Measurements from ENCODE around the gene GRPEL1.
"Not testable (repeated sequence)": the region's sequence is repeated elsewhere in the genome, so short reads cannot be mapped to it uniquely, and the experiment has no call there.

Gene GRPEL1

DNA sequence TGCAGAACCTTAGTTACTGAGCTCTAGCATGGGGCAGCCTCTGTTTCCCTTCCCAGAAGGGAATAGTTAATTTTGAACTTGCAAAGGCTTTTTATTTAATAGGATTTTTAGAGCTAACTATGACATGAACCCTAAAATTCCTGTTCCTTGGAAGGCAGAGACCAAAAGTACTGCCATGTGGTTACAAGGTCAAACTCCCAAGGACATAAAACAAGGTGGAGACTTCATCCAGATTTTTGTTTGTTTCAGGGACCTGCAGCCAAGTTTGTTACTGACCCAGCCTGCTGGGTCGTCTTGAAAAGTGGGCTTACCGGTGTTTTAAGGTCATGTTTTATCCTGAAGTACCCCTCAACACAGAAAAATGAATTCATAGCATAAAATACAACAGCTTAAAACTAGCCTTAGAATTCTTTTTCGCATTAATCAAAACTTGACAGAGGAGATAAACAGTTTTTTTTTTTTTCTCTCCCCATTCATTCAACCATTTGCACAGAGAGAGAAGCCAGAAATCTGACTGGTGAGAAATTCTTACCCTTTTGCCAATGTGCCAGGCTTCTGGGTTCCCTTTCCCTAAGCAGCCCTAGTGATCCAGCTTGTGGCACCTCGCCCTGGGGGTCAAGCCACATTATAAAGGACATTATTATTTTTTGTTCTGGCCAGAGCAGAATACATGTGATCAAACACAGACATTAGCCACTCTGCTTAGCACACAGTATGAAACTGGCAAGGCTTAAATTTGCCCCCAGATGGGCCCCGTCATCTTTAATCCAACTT, 21.5 kb upstream of the GRPEL1 start:
- DNase-seq, result no peak

DNA sequence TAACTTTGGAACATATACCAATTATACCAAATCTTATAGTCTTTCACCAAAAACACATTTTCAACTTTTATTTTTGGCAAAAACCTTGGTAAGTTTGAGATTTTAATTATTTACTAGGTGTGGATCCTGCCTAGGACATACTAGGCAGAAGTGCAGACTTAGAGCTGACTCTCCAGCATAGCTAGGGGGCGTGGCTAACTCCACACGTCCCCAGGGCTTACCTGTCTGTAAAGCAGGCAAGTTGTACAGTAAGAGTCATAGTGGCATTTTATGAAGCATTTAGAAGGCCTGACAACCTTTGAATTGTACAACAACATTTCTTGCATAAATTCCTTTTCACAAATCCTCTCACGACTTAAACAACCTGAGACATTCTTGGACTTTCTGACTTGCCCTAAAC, 19.2 kb upstream of the GRPEL1 start:
- DNase-seq, result no peak

DNA sequence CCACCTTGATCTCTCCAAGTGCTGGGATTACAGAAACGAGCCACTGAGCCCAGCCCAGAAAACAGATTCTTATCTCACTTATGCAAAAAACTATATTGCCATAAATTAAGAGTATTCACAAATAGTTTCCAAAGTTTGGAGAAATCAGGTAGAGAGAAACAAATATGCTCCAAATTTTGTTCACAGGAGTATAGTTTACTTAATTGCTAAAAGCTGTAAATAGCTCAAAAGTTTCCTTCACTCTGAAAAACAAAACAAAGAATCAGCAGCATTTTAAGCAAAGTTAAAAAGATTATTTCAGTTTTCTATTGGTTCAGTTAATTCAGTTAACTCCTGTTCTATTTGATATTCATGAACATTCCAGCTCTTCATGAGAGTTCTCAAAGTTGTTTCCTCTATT, 18.5 kb upstream of the GRPEL1 start:
- DNase-seq, result no peak

DNA sequence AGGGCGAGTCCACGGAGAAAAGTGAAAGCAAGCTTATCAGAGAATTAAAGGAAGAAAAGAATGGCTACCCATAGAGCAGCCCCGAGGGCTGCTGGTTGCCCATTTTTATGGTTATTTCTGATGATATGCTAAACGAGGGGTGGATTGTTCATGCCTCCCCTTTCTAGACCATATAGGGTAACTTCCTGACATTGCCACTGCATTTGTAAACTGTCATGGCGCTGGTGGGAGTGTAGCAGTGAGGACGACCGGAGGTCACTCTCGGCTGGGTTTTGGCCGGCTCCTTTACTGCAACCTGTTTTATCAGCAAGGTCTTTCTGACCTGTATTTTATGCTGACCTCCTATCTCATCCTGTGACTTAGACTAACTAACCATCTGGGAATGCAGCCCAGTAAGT, 16.7 kb upstream of the GRPEL1 start:
- DNase-seq, result not testable (repeated sequence)

DNA sequence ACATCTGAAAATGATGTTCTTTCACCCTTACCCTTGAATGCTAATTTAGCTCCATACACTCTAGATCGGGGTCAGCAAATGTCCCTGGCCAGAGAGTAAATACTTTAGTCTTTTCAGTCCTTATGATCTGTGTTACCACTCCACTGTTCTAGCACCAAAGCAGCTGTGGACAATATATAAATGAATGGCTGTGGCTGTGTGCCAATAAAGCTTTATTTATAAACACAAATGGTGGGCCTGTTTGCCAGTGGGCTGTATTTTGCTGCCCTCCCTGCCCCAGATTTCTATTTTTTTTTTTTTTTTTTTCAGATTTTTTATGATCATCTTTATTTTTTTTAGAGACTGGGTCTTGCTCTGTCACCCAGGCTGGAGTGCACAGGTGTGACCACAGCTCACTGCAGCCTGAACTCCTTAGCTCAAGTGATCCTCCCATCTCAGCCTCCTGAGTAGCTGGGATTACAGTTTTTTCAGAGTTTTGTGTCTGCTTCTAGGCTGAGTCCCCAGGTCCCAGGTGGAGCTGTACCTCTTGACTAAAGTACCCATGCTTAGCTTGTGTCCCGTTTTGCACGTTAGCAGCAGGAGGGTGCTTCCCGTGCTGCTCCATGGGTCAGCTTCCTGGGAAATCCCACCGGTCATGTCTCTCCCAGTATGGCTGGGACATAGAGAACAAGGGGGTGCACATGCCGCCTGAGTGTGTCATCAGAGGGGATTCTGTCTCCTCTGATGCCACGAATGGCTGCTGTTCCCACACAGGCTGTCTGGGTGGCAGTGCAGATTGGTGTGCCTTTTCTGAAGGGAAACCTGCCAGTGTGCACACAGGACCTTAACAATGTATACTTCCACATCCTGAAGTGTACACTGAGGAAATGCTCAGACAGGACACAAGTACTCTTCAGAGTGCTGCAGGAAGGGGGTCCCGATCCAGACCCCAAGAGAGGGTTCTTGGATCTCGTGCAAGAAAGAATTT, 16.0 kb upstream of the GRPEL1 start:
- no peak for DNase-seq

DNA sequence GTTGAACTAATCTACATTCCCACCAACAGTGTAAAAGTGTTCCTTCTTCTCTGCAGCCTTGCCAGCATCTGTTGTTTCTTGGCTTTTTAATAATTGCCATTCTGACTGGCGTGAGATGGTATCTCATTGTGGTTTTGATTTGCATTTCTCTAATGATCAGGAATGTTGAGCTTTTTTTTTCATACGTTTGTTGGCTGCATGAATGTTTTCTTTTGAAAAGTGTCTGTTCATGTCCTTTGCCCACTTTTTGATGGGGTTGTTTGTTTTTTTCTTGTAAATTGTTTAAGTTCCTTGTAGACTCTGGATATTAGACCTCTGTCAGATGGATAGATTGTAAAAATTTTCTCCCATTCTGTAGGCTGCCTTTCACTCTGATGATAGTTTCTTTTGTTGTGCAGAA, 12.0 kb upstream of the GRPEL1 start:
- not testable (repeated sequence) for DNase-seq

DNA sequence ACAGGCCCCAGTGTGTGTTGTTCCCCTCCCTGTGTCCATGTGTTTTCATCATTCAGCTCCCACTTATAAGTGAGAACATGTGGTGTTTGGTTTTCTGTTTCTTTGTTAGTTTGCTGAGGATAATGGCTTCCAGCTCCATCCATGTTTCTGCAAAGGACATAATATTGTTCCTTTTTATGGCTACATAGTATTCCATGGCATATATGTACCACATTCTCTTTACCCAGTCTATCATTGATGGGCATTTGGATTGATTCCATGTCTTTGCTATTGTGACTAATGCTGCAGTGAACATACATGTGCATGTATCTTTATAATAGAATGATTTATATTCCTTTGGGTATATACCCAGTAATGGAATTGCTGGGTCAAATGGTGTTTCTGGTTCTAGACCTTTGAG, 11.6 kb upstream of the GRPEL1 start:
- not testable (repeated sequence) for DNase-seq

DNA sequence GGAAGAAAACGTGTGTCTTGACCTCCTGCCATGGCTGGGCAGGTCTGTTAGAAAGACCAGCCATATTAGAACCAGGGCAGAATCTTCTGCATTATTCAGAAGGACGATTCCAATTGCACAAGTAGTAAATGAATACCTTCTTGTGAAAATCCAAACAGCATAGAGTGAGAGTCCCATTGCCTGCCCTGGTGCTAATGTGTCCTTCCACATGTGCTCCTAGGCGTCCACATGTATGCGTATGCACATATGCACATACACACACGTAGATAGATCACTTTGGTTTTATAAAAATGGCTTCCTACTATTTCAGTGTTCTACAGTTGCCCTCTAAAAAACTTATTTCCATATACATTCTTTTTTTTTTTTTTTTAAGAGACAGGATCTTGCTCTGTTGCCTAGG, 10.2 kb upstream of the GRPEL1 start:
- DNase-seq, result no peak

DNA sequence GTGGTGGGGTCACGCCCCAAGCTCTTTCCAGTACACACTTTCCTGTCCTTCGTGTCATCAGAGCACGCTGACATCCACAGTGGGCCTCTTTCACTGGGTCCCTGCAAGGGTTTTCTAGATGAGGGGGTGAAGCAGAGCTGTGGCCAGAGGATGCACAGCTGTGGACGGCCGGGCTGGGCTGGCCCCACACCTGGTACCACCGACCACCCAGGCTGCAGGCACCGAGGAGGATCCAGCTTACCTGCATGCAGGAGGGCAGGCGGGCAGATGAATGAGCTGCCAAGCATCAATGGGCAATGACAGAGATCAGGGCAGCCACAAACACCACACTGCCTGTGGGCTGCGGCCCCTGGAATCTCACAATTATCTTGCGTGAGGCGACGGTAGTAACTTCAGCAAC, 9.5 kb upstream of the GRPEL1 start:
- DNase-seq, result no peak

DNA sequence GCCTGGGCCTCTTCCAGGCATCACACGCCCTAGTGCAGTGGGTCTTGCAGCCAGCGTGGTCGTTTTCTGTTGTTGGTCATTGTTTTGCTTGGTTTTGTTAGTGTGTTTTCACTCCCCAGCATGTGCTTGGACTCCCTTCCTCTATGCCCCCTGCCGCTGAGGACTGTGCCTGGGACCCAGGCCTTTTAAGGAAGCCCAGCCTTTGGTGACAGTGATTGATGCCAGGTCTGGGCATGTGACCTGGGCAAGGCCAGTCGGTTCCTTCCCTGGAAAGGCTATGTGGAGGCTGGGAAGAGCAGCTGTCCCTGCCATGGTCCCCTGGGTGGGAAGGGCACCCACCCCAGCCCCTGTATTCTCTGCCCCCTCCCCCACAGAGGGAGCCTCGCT, 8.8 kb upstream of the GRPEL1 start:
- no peak for DNase-seq

DNA sequence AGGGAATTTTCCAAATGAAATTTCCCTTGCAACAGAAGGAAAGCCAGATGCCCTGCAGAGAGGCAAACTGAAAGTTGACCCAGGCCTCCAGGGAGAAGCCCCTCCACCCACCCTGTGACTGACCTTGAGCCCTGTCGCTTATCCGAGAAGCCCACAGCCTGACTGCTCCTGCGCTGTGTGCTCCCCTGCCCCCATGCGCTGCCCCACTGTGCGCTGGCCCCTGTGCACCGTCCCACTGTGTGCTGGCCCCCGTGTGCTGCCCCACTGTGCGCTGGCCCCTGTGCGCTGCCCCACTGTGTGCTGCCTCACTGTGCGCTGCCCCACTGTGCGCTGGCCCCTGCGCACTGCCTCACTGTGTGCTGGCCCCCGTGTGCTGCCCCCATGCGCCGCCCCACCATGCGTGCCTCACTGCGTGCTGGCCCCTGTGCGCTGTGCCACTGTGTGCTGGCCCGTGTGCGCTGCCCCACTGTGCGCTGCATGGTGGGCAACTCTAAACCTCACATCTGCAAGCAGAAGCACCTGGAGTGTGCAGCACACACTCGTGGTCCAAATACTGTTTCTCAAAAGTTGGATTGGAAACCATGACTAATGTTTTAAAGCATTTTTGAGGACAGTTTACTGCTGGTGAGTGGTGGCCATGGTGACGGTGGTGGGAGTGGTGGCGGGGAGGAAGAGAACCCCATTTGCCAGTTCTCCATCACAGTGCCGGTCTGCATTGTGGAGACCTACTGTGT, 8.3 kb upstream of the GRPEL1 start:
- no peak for DNase-seq

DNA sequence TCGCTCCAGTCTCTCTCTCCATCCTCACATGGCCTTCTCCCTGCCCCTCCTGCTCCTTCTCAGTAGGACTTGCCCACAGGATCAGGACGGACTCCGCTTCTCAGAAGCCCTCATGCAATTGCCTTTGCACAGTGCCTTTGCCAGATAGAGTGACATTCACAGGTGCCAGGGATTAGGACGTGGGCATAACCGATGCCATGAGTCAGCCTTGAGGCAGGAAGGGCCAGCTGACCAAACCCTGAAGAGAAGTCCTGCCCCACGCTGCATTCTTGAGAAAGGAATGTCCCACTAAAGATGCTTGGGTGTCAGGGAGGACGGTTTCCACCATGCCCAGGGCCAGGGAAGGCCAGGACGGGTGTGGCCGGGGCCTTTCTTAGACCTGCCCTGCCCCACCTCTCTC, 6.6 kb upstream of the GRPEL1 start:
- no peak for DNase-seq

DNA sequence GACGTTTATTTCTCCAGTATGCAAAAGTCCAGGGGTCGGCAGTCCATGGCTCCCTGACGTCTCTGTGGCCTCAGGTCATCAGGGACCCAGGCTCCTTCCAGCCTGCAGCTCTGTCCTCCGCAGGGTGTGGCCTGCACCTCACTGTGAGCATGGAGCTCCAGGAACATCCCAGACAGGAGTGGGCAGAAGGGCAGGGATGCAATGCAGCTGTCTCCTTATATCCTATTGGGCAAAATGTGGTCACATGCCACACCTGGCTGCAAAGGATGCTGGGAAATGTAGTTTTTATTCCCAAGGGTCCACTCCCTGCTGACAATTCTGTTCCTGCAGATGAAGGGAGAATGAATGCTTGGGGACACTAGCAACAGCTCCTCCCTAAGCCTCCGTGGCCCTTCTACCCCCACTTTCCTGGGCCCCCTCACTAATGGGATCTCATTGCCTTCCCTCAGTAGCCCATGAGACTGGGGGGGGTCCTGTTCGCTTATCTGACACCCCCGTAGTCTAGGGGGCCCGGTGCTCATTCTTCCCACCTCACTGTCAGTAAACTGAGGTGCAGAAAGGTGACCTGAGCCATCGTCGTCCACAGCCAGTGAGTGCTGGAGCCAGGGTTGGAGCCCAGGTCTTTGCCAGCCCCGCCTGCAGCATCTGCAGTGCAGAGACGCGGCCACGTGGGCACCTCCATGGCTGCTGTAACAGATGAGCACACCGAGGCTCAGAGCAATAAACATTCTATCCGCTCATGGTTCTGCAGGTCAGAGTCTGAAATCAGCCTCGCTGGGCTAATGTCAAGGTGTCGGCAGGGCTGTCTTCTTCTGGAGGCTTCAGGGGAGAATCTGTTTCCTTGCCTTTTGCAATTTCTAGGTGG, 5.9 kb upstream of the GRPEL1 start:
- no peak for DNase-seq

DNA sequence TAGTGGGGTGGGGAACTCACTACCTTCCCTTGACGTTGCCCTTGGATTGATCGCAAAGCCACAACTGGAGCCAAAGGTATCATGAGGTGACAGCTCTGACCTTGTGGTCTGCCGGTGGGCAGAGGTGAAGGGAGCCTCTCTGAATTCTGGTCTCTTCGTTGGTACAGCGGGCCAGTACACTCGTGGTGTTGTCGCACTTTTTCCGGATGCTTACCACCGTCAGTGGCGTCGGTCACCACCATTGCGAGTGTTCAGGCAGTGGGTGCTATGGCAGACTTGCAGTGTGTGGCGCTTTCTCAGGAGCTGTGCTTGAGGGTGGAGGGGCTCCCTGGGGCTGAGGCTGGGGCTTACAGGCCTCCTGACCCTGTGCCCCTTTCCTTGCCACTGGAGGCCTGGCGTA, 5.2 kb upstream of the GRPEL1 start:
- no peak for DNase-seq

DNA sequence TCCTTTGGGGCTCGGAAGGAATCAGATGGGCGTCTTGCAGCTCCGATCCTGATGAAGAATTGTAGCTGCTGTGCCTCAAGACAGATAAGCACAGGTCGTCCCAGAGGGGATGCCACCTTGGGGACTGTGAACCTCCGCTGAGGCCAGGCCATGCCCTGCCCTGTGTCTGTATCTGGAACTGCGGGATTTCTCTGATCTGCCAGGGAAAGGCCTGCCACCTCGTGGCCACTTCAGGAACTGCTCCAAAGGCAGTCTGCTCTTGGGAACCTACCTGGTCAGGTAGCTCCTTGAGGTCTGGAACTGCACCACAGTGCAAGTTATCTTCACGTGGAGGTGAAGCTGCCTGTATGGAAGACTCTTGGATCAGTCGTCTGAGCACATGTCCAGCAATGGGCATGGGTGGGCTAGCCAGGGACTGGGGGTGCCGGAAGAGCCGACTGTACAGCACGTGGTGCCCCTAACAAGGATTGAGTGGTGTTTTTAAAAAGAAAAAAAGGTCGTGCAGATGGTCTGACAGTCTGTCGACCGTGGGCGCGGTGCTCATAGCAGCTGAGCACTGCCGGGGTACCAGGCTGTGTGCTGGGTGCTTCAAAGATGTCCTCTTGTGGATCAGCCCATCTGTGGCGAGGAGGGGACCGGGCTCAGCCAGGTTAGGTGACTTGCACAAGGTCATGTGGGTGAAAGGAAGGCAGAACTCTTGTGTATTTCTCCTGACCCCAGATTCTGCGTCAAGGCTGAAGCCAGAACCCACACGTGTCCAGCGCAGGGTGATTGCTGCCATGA, 3.1 kb upstream of the GRPEL1 start:
- peak; percentile 43 for DNase-seq

DNA sequence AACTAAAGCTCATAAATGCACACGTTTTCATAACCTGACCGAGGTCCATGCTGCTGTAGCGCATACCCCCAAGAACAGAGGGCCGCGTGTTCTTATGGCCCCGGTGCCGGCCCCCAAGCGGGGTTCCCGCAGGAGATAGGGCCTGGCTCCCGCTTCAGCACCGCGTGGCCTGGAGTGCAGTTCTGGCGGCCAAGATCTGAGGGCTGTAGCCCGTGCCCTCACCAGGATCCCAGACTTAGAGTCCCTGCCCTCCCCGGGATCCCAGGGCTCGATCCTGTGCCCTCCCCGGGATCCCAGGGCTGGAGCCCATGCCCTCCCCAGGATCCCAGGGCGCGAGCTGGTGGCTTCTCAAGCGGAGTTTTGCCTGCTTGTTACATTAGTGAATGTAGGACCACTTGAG, 1.0 kb upstream of the GRPEL1 start:
- DNase-seq, result no peak

DNA sequence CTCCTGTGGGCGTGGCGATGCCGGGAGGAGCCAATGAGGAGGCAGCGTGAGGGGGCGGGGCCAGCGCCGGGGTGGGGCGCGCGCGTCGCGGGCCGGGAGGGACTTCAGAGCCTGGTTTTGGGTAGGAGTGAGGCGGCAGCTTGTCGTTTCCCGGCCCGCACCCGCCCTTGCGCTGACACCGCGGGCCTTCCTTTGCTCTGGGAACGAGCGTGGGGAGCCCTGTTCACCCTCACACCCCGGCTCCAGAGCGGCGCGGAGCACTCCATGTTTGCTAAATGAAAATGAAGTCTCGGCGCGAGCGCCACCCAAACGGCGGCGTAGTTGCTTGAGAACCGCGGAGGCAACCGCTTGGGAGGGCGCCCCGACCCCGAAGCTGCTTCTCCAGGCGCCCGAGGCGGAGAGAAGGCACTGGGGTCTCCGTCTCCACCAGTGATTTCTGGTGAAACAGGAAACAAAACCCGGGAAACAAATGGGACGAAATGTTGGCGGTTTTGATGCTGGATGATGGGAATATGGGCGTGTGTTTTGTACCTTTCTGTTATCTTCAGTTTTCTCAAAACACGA, 497 bp upstream of the GRPEL1 start:
- no peak for DNase-seq

DNA sequence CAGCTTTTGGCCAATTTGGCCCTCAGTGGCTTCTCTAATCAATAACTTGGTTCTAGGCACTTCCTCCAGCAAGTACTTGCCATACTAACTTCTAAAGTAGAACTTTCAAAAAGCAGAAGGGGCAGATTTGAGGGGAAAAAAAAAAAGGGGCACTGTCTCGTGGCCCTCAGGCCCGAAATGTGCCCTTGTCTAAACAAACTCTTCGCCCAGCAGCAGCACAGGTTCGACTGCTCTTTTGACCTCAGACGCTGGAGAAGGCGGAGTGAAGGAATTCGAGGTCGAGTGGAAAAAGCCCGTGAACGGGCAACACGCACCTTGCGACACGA, 775 bp downstream of the GRPEL1 start:
- no peak for DNase-seq

DNA sequence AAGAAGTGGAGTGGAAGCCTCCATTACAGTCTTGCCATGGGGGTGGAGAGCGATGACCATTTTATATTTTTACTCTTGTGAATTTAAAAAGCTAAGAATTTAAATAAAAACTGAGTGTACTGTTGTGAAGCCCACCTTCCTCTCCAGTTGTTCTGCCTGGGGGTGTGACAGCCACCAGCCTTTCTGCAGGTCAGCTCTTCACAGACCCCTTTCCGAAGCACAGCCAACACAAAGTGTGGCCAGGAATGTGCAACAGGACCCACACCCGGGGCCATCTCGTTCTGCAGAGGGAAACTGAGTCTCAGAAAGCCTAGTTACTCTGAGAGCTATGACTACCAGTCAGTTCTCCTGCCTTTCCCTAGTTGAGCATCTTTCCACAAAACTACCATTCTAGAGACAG, 1.4 kb downstream of the GRPEL1 start:
- no peak for DNase-seq

DNA sequence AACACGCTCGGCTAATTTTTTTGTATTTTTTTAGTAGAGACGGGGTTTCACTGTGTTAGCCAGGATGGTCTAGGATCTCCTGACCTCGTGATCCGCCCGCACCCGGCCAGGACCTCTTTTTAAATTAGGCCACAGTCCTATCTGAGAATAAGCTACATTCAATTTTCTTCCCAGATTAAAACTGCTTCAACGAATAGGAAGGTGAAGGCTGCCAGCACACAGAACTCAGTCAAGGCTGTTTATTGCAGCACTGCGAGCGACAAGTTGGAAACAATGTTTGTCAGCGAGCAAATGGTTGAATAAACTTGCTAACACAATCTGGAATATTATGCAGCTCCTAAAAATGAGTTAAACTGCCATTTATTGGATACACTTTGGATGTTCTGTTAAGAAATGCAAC, 1.9 kb downstream of the GRPEL1 start:
- no peak for DNase-seq

DNA sequence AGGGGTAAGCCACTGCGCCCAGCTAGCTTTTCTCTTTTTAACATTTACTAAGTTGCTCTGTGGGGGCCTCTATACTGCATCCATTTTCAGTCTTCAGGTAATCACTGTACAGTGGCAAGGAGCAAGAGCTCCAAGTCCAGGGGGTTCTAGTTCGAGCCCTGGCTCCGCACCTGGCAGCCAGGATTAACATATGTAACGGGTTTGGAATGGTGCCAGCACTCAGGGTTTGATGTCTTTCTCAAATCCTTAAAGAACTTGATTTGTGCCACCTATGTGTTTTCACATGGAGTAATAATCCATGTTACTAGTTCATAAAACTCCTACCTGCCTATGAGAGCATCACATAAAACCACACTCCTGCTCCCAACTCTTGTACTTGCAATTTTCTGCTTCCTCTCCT, 4.5 kb downstream of the GRPEL1 start:
- no peak for DNase-seq

DNA sequence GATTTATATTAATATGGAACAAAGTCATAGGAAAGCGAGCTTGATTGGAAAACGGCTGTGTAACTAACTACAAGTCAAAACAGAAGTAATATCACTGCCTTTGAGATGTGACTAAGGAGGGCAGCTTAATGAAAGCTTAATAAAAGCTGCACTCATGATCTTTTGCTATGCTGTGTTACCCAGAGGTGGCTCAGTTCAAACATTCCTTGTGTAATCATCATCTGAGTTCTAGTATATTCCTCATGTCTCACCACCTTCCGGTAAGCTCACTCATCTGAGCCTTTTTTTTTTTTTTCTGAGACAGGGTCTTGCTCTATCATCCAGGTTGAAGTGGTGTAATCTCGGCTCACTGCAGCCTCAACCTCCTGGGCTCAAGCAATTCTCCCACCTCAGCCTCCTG, 5.0 kb downstream of the GRPEL1 start:
- no peak for DNase-seq
